ENCODE measurements around the gene IGSF1.

- TF ChIP-seq MAX (IDR thresholded peaks at IDR 0.05) (no peak), EP300 (IDR thresholded peaks at IDR 0.05; ENCODE audit: borderline replicate concordance) (no peak), RAD21 (IDR thresholded peaks at IDR 0.05; ENCODE audit: low read depth) (no peak), CREB1 (IDR thresholded peaks at IDR 0.05; ENCODE audit: low read depth) (no peak), NFIC (IDR thresholded peaks at IDR 0.05) (no peak), CEBPB (IDR thresholded peaks at IDR 0.05) (no peak)
Measured at GRCh38 chrX:131332331-131332730, 43.2 kb upstream of the IGSF1 start.
